GOT3 (cell line): ENCODE measurements around the gene TNFAIP8L3.

Experiments used
- DNase-seq: peaks from one replicate; lab custom pipeline; 2025; ENCODE audit warnings: mixed read lengths; lab: John Stamatoyannopoulos, UW

The TNFAIP8L3 gene

GRCh38 chr15:51089699-51090453 is 4.8 kb downstream of the TNFAIP8L3 start:
- no peak for DNase-seq

GRCh38 chr15:51089041-51089440 is 5.7 kb downstream of the TNFAIP8L3 start:
- no peak for DNase-seq

GRCh38 chr15:51088585-51088984 is 6.1 kb downstream of the TNFAIP8L3 start:
- no peak for DNase-seq

GRCh38 chr15:51087513-51087912 is 7.2 kb downstream of the TNFAIP8L3 start:
- DNase-seq: no peak

- DNase-seq: no peak
These were observed 8.3 kb downstream of the TNFAIP8L3 start for GRCh38 chr15:51086409-51086808.

- no peak for DNase-seq
These were observed 8.9 kb downstream of the TNFAIP8L3 start for GRCh38 chr15:51085764-51086163.

GRCh38 chr15:51083641-51084166 is 11.0 kb downstream of the TNFAIP8L3 start:
- no peak for DNase-seq

- no peak for DNase-seq
These were observed 12.5 kb downstream of the TNFAIP8L3 start for GRCh38 chr15:51082246-51082645.

- DNase-seq: no peak
These were observed 14.4 kb downstream of the TNFAIP8L3 start for GRCh38 chr15:51080286-51080685.

- DNase-seq: no peak
These were observed 15.5 kb downstream of the TNFAIP8L3 start for GRCh38 chr15:51079226-51079625.

- no peak for DNase-seq
These were observed 17.2 kb downstream of the TNFAIP8L3 start for GRCh38 chr15:51077221-51078153.

- DNase-seq: no peak
These were observed 18.0 kb downstream of the TNFAIP8L3 start for GRCh38 chr15:51076524-51077220.

- DNase-seq: no peak
These were observed 18.7 kb downstream of the TNFAIP8L3 start for GRCh38 chr15:51075826-51076523.

- DNase-seq: no peak
These were observed 19.3 kb downstream of the TNFAIP8L3 start for GRCh38 chr15:51075364-51075763.

GRCh38 chr15:51074926-51075325 is 19.8 kb downstream of the TNFAIP8L3 start:
- no peak for DNase-seq

GRCh38 chr15:51071578-51071977 is 23.1 kb downstream of the TNFAIP8L3 start:
- no peak for DNase-seq

- DNase-seq: no peak
These were observed 24.7 kb downstream of the TNFAIP8L3 start for GRCh38 chr15:51069983-51070382.

- no peak for DNase-seq
These were observed 27.2 kb downstream of the TNFAIP8L3 start for GRCh38 chr15:51067510-51067909.

GRCh38 chr15:51065781-51066180 is 28.9 kb downstream of the TNFAIP8L3 start:
- no peak for DNase-seq

GRCh38 chr15:51065261-51065660 is 29.4 kb downstream of the TNFAIP8L3 start:
- DNase-seq: no peak

GRCh38 chr15:51062736-51063135 is 32.0 kb downstream of the TNFAIP8L3 start:
- DNase-seq: no peak
